Hematopoietic multipotent progenitor cell treated with erythropoietin and hydrocortisone succinate and interleukin-3 and kit ligand, for 4 days (in vitro differentiated cells): ENCODE results near the gene TGFB1I1.
"Not testable (repeated sequence)": the region's sequence is repeated elsewhere in the genome, so short reads cannot be mapped to it uniquely, and the experiment has no call there.

Source experiments
- DNase-seq: peaks from one replicate; pipeline ENCODE4 v3.0.0-alpha.2; 2015

Gene TGFB1I1

DNA sequence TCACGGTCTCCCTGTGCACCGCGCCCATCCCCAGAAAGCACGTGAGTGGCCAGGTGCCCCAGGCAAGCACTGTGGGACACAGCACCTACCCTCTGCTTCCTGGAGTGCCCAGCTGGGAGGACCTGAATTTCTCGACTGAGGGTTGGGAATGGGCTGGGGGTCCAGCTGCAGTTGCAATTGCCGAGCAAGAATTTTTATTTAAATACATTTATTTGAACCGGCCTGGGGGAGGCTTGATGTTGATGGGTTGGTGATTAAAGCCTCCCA is 17.3 kb downstream of the TGFB1I1 start:
- DNase-seq, result no peak

DNA sequence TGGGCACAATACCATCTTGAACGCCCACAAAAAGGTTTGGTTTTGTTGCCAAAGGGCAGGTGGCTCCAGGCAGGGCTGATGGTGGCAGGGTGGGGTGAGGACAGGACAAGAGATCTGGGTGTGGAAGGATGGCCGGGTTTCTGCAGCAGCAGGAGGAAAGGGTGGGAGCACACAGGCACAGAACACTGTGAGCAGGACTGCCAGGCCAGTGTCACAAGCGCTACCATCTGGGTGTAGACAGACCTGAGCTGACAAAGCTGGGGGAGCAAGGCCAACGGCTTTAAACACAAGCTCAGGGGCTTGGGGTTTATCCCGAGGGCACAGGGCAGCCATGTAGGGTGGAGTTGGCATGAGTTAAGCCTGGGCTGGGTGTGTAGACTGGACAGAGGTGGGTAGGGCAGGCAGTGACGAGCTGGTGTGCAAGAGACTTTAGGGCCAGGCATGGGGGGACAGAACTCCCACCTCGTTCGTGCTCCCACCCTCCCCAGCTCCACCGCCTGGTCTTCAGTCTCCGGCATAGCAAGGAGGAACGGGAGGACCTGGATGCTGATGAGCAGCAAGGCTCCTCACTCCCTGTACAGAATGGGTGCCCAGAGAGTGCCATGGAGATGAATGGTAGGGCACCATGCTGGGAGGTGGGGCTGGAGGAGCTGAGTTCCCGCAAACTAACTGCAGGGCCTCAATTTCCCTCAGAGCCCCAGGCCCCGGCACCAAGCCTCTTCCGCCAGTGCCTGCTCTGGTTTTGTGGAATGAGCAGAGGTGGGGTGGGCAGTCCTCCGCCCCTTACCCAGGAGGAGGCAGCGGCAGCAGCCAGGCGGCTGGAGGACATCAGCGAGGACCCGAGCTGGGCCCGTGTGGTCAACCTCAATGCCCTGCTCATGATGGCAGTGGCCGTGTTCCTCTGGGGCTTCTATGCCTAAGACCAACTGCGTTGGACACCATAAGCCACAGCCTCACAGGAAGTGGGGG is 17.9 kb downstream of the TGFB1I1 start:
- DNase-seq, result no peak

DNA sequence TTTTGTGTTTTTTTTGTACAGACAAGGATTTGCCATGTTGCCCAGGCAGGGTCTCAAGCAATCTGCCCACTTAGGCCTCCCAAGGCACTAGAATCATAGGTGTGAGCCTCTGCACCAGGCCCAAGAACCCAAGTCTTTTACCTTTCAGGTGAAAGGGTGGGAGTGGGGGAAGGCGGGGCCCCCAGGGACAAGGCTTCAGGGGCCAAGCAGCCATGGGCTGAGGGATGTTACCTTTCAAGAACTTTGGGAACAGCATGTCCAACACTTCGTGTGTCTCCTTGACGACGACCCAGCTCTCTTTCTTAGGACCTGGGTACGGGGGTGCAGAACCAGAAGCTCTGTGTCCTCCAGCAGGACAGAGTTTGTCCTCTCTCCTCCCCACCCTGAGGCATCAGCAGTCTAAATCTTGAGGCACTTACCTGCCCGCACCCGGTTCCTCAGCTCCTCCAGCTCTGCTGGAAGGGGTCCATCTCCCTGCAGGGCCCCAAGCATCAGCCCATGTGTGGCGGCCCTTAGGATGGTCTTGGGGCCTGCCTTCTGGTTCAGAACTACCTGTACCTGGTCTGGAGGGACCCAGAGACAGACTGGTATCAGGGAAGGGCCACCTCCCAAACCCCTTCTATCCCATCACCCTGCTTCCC is 19.9 kb downstream of the TGFB1I1 start:
- DNase-seq, result no peak

DNA sequence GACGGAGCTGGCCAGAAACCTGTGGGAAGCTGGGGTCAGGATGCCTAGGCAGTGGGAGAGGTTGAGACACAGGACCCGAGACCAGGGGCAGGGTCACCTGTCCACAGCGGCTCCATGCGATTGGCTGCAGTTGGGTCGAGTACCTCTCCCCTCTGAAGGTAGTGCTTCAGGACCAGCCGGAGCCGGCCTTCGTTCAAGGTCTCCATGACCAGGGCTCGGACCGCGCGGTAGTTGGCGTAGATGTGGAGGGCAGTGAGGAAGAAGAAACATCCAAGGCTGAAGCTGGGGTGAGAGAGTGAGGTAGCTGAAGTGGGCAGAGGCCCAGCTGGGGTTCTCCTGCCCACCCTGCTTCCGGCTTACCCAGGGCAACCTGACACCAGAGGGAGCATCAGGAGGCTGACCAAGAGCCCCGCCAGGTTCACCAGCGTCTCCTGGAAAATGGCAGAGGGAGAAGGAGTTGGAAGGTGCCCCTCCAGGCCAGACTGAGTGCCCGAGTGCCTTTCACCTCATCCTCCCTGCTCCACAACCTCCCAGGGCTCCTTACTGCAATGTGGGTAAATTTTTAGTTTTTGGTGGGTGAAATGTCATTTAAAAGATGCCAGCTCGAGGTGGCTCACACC is 21.7 kb downstream of the TGFB1I1 start:
- no peak for DNase-seq

DNA sequence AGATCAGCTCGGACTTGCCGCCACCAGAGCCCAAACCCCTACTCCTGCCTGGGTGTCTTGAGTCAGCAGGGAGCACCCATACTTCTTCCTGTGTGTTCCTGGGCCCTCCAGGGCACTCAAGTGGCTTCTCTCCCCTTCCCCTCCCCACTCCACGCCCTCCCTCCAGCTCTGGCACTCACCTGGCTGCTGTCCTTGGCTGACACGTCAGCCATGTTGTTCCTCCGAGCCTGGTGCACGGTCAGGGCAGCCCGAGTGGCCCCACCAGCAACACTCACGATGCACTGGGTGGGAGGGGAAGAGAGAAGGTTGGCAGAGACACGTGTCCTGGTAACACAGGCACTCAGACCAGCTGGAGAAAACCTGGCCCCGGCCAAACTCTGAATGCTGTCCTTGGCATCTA is 24.7 kb downstream of the TGFB1I1 start:
- DNase-seq, result no peak

DNA sequence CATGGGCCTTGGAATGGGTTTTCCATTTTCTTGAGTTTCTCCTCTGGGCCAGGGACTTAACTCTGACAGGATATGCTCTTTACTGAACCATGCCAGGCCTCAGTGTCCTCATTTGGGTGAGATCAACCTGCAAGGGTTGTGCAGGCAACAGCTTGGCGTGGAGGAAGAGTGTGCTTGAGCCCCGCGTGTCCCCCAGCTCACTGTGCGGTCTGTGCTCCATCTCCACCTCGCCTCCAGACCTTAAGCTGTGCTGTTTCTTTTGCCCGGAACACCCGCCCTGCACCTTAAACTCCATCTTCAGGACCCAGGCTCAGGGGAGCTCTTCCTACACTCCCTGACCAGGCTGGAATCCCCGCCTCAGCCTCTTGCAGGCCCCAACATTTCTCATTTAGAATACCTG is 26.5 kb downstream of the TGFB1I1 start:
- DNase-seq, result no peak

DNA sequence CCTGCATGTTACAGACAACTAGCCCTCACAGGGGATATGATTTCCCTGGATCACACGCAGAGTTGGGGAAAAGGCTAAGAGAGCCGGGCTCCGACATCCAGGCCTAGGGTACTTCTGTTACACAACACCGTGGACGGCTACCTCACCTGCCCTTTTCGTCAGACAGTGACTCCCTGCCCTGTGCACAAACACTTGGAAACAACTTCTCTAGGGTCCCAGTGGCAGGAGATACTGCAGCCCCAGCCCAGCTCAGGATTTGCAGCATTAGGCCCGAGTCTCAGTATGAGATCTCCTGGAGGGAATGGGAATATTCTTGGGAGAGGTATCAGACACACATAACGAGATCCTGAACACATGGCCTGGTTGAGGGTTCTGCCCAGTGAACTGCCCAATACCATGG is 28.0 kb downstream of the TGFB1I1 start:
- no peak for DNase-seq

DNA sequence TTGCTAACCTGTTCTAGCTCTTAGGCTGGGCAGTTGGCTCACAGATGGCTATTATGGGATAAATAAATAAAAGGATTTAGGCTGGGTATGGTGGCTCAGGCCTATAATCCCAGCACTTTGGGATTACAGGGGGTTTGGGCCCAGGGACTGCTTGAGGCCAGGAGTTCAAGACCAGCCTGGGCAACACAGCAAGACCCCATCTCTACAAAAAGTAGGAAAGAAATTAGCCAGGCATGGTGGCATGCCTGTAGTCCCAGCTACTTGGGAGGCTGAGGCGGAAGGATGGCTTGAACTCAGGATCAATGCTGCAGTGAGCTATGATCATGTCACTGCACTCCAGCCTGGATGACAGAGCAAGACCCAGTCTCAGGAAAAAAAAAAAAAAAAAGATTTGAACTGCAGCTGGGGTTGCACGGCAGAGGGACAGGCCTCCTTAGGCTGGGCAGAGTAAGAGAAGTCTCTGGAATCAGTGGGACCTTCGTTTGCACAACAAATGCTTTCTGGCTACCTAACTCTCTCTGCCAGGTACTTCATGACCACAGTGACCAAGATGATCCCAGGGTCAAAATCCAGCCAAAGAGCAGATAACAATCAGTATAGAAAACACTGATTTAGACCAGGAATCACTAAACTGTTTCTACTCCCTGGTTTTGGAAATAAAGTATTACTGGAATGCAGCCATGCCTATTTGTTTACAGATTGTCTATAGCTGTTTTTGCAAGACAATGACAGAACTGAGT is 29.4 kb downstream of the TGFB1I1 start:
- DNase-seq, result no peak

DNA sequence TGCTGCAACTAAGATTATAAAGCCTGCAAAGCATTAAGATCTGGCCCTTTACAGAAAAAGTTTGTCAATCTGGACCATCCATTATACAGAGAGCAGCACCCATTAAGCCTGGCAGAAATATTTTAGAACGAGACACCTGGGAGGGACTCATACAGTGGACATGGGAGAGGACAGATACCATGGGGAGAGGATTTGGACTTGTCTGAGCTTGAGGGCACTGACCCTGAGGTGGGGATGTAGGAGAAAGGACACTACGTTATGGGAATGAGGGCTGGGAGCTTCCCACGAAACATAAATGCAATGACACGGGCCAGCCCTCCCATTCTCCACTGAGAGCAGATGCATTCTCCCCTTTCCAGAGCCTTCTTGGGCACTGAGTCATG is 30.0 kb downstream of the TGFB1I1 start:
- DNase-seq, result no peak

DNA sequence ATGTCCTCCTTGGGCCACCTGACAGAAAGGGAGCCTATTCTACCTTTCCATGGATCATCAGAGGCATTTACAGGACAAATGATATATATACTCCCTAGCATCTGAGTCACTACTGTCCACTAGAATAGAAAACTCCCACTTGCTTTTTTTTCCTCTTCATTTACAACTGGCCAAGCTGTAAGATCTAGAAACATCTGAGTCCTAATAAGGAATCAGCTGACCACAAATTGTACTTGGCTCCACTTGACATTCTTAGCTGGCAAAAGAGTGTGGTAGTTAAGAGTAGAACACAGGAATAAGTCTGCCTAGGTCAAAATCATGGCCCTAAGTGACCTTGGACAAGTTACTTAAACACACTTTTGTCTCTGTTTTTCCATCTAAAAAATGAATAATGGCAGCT is 31.0 kb downstream of the TGFB1I1 start:
- no peak for DNase-seq

DNA sequence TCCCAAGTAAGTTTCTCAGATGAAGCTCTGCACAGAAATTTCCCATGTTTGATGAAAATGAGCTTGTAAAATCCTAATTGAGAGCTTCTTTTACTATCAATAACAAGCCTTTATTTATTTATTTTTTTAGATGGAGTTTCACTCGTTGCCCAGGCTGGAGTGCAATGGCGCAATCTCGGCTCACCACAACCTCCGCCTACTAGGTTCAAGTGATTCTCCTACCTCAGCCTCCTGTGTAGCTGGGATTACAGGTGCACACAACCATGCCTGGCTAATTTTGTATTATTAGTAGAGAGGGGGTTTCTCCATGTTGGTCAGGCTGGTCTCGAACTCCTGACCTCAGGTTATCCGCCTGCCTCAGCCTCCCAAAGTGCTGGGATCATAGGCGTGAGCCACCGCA is 31.6 kb downstream of the TGFB1I1 start:
- DNase-seq, result not testable (repeated sequence)

DNA sequence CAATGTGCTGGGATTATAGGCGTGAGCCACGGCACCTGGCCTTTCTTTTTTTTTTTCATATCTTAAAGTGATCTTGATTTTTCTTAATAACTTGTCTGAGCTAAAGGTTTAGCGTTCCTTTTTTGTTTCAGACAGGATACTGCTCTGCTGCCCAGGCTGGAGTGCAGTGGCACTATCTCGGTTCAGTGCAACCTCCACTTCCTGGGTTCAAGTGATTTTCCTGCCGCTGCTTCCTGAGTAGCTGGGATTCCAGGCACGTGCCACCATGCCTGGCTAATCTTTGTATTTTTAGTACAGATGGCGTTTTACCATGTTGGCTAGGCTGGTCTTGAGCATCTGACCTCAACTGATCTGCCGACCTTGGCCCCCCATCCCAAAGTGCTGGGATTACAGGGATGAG is 32.2 kb downstream of the TGFB1I1 start:
- DNase-seq, result no peak

DNA sequence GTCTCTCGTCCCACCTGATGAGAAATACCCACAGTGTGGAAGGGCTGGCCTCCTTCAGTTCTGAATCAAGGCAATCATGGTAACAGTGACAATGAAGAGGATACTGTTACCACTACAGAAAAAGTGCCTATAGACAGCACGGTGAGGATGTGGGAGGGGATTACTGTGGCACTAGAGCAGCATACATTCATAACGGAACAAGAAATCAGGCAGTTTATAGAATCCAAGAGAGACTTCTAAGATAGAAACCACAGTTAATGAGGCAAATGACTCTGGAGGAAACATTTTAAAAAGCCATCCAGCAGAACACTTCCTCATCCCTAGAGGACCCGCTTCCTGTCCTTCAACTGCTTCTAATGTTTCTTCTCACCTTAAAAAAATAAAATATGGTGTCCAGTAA is 33.5 kb downstream of the TGFB1I1 start:
- DNase-seq, result peak; percentile 43

DNA sequence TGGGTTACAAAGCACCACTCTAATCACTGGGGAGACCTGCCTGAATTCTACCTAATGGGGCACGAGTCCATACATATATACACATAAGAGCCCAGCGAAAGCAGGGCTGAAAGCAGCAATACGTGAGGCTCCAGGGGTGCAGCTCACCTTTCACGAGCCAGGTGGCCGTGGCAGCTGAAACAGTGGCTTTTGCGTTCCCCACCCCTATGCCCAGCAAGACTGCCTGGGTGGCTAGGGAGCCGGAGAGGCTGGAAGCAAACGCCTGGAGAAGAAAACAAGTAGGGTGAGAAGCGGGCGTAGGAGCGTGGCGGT is 35.6 kb downstream of the TGFB1I1 start:
- no peak for DNase-seq

DNA sequence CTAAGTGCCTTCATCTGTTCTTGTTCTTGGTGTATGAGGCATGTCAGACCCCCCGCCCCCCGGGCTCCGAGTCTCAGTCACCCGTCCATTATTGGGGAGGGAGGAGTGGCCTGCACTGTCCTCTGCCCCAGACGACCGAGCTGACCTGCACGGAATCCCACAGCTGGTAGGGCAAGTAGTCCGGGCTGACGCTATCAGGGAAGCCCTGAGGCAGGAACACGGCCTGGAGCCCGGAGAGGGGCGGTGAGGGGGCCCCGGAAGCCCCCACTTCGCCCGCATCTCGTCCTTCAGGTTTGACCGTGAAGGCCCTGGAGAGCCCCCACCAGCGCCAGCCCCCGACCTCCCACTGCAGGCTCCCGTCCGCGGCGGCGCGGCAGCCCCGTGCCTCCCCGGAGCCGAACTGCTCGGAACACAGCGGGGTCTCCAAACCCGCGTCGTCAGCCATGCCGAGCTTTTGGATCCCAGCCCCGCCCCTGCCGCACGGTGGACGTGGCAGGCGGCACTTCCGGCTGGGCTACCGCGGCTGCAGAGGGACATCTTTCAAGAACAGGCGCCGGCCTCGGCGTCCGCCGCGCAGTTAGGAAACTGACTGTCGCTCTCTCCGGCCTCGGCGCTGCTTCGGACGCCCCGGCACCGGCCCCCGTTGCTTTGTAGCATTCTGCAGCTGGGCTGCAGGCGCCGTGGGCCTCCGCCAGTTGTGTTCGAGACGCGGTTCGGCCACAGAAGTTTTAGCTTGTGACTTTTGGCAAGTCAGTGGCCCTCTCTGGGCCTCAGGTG is 36.2 kb downstream of the TGFB1I1 start, which contains the start of gene RUSF1:
RUSF1 (minus strand) TSS at position 463 of the 777 bp plus-strand sequence; CDS start at position 445, 18 bp downstream.
- DNase-seq, result peak; percentile 96

DNA sequence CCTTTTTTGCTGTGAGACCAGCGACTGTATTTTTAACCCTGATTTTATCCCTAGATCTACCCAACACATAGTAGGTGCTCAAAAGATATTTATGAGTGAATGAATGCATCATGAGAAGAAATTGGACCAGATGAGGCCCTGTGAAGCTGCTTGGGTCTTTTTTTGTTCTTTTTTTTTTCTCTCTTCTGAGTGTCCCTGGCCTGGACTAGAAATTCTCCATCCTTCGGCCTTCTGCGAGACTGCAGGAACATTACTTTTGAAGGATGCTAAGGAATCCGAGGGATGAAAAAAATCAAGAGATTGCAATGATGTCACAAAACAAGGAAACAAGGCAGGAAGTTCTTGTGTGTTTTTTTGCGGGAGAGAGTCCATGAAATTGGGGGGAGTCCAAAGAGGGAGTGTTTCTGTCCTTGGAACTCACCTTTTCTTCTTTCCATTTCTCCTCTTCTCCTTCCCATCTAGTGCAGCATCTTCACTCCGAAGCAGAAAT is 36.8 kb downstream of the TGFB1I1 start:
- peak; percentile 34 for DNase-seq

DNA sequence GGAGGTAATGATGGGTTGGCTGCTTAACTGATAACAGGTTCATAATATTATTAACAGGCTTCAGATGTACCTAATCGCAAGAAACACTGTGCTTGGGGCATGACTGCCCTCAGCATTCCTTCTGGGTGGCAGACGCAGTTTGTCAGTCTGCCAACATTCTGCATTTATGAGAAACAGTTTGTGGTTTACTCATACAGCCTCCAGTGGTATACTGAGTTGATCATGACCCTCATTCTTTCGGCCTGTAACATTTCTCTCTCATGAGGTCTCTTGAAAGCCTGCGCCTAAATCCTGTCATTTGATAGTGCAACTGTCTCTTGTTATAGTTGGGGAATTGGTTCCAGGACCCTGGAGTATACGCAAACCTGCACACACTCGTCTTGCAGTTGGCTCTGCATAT is 41.2 kb downstream of the TGFB1I1 start:
- no peak for DNase-seq

DNA sequence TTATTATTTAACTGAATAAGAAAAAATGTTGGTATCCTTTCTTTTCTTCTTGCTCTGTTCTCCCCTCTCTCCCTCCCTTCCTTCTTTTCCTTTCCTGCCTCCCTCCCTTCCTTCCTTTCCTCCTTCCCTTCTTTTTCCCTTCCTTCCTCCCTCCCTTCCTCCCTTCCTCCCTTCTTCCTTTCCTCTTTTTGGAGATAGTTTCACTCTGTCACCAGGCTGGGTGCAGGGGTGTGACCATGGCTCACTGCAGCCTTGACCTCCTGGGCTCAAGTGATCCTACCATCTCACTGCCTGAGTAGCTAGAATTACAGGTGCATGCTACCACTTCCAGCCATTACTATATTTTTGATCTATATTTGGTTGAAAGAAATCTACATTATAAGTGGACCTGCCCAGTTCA is 41.9 kb downstream of the TGFB1I1 start:
- no peak for DNase-seq

DNA sequence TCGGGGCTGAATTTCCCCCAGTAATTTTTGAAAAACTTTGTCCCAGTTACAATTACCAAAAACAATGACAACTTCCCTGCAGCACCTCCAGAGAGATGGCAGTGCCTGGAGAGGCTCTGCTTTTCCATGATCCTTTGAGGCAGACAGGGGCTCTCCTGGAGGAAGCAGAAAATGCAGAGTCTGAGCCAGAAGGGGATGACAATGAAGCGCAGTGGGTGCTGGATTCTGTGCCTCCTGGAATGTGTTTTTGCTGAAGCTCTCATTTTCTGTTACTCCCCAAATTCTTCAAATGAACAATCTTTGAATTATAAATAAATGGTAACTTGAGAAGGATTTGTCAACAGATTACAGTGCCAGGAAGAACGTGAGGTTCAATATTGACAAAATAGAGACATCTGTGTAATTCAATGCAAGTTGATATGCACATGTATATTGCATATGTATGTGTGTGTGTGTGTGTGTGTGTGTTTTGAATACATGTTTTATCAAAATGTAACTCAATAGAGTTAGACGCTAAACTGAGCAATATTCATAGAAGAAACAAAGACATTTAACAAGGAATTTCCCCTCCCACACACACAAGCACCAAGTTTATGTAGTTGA is 45.9 kb downstream of the TGFB1I1 start:
- no peak for DNase-seq

DNA sequence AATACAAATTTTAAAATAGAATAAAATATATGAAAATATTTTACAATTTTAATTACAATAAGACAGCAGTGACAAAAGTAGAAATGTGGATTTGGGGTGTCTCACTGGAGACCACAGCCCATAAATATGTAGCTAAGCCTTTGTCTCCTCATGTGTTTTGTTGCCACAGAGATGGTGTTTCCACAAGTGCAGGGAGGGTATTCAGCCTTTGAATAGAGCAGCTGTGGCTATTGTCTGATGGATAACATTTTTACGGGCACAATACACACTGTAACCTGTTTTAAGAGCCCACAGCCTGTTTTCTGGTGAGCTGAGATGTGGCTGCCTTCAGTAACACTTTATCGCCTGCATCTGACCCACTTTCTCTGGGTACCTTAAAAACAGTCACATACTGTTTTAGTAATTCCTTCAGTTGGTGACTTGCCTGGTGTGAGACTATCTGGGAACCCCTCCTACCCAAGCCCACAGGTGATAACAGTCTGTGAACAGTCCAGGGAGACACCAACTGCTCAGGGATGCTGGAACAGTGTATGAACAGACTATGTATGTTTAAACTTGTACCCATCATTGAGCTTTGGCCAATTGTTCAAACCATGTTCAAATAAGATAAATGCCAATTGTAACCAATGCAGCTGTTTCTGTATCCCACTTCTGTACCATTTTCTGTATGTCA is 47.9 kb downstream of the TGFB1I1 start:
- DNase-seq, result no peak

DNA sequence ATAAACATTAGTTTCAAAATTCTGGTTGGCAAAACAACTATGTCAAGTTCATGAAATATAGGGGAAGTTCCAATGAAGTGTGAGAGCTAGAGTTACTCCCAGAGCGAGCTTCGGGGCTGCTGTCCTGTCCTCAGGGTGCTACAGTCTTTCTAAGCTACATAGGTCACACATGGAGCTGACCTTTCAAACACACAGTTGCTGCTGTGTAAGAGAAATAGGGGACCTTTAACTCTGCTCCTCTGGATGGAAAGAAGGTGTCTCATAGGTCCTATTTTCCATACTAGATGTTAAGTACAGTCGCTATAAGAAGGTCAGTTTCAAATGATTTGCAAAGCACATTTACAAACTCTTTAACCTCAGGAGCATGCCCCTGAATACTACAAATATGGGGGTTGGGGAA is 49.4 kb downstream of the TGFB1I1 start:
- DNase-seq, result no peak

DNA sequence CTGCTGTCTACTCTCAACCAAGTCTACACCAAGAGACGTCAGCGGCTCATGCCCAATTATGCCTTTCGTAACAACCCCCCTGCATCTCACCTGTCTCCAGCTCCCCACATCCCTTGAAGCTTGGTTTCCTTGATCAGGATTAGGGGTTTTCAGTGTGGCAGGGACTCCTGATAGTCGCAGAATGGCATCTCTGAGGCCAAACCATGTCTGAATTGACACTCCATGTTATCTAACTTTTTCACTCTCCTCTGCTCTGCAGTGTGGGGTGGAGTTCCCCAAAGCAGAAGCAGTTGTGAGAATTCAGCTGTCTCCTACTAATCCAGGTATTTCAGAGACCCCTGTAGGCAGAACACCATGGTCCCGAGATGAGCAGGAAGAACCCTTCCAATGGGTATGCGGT is 50.1 kb downstream of the TGFB1I1 start:
- no peak for DNase-seq
